H1 (cell line): ENCODE measurements around the gene RPL3. TPM values are rescaled to one million over a fixed set of nuclear protein-coding genes. Genes with fewer than 3 reads are reported as not detected.

Source experiments
- CTCF ChIA-PET: fragments of 300-600 bp; sonication (Branson Sonifier 250); formaldehyde crosslinking; loops from one replicate; lab custom pipeline; 2021; ENCODE audit not compliant: partially characterized antibody; lab: Charles Lee
- POLR2A ChIA-PET: fragments of 300-600 bp; sonication (Branson Sonifier 250); formaldehyde crosslinking; loops from one replicate; lab custom pipeline; 2021; ENCODE audit warnings: inconsistent platforms; ENCODE audit not compliant: partially characterized antibody; lab: Charles Lee
- DNase-seq, 2 experiments: peaks; one replicate each; pipeline versions ENCODE4 v3.0.0 to v3.0.0-alpha.2; 2010 to 2022; ENCODE audit warnings: low spot score in 2 of 2, low read depth in 1 of 2, mixed read lengths in 1 of 2
- FAIRE-seq: peaks from 2 replicates; lab custom pipeline; 2011; peaks lifted over from hg19 to GRCh38; lab: Jason Lieb, UNC
- H2AFZ ChIP-seq: 2 replicates; pipeline ENCODE4 v1.8.1; 2012; ENCODE audit warnings: low read length, inconsistent platforms
- H2AK5ac ChIP-seq: 2 replicates; pipeline ENCODE4 v1.6.1; 2013; ENCODE audit warnings: low read depth, low read length
- H2BK120ac ChIP-seq: replicated peaks from 2 replicates; pipeline ENCODE3; 2013; ENCODE audit warnings: low read depth, low read length, inconsistent platforms
- H2BK12ac ChIP-seq: 2 replicates; pipeline ENCODE4 v1.6.1; 2013; ENCODE audit warnings: low read depth, low read length
- H2BK15ac ChIP-seq: 2 replicates; pipeline ENCODE4 v1.6.1; 2013; ENCODE audit warnings: low read length
- H2BK20ac ChIP-seq: 2 replicates; pipeline ENCODE4 v1.6.1; 2013; ENCODE audit warnings: low read length
- H2BK5ac ChIP-seq: 2 replicates; pipeline ENCODE4 v1.6.1; 2013; ENCODE audit warnings: low read depth, low read length
- H3K14ac ChIP-seq: 2 replicates; pipeline ENCODE4 v1.6.1; 2013; ENCODE audit warnings: inconsistent platforms; ENCODE audit not compliant: insufficient read length
- H3K18ac ChIP-seq: 2 replicates; pipeline ENCODE4 v1.6.1; 2013; ENCODE audit warnings: low read length; ENCODE audit errors: extremely low read depth
- H3K23ac ChIP-seq: 2 replicates; pipeline ENCODE4 v1.6.1; 2013; ENCODE audit warnings: inconsistent platforms; ENCODE audit not compliant: insufficient read length
- H3K23me2 ChIP-seq: 2 replicates; pipeline ENCODE4 v1.6.1; 2013; ENCODE audit warnings: low read depth, low read length
- H3K27ac ChIP-seq: 2 replicates; pipeline ENCODE4 v1.6.1; 2011; ENCODE audit warnings: low read depth, low read length, inconsistent platforms
- H3K27me3 ChIP-seq, 4 experiments: replicated peaks in 1 of 4; 1 replicate in 1 of 4; 2 replicates in 3 of 4; pipeline versions ENCODE4 v1.6.1 to v1.8.1; 2011 to 2013; ENCODE audit warnings: low read length in 3 of 4, mild to moderate bottlenecking in 3 of 4, inconsistent platforms in 2 of 4, mixed read lengths in 2 of 4, moderate library complexity in 1 of 4; ENCODE audit not compliant: control insufficient read depth in 3 of 4, insufficient read depth in 3 of 4; ENCODE audit errors: extremely low read depth in 1 of 4
- H3K36me3 ChIP-seq, 4 experiments: 2 replicates each; pipeline versions ENCODE4 v1.6.1 to v1.8.1; 2011 to 2013; ENCODE audit warnings: mild to moderate bottlenecking in 4 of 4, low read length in 3 of 4, moderate library complexity in 2 of 4, control low read depth in 1 of 4, inconsistent platforms in 1 of 4; ENCODE audit not compliant: insufficient read depth in 4 of 4, control insufficient read depth in 2 of 4
- H3K4ac ChIP-seq: replicated peaks from 2 replicates; pipeline ENCODE3; 2013; ENCODE audit warnings: low read length, low read depth, mixed read lengths, inconsistent platforms; ENCODE audit not compliant: insufficient read length
- H3K4me1 ChIP-seq, 4 experiments: replicated peaks in 1 of 4; 1 replicate in 1 of 4; 2 replicates in 3 of 4; pipeline versions ENCODE4 v1.6.1 to v1.8.1; 2011 to 2013; ENCODE audit warnings: low read length in 3 of 4, inconsistent platforms in 2 of 4, mixed read lengths in 1 of 4; ENCODE audit not compliant: insufficient read depth in 4 of 4, control insufficient read depth in 3 of 4
- H3K4me2 ChIP-seq, 2 experiments: 2 replicates each; pipeline versions ENCODE4 v1.6.1 to v1.8.1; 2011 to 2013; ENCODE audit warnings: low read depth in 2 of 2, low read length in 2 of 2, control low read depth in 1 of 2, inconsistent platforms in 1 of 2, mild to moderate bottlenecking in 1 of 2; ENCODE audit not compliant: insufficient read depth in 1 of 2
- H3K4me3 ChIP-seq, 4 experiments: fragments of 200-600, 300-600 bp in 1 of 4; sonication (generic), shearing (Covaris generic), sonication (Bioruptor Twin) in 1 of 4; 2 replicates each; pipeline versions ENCODE4 v1.5.1 to v1.8.1; 2011 to 2016; ENCODE audit warnings: low read length in 4 of 4, low read depth in 3 of 4, control low read depth in 2 of 4, inconsistent platforms in 2 of 4, mild to moderate bottlenecking in 2 of 4, mixed read lengths in 1 of 4, moderate library complexity in 1 of 4; ENCODE audit not compliant: insufficient read depth in 2 of 4; ENCODE audit errors: extremely low read depth in 1 of 4
- H3K56ac ChIP-seq: replicated peaks from 2 replicates; pipeline ENCODE3; 2013; ENCODE audit warnings: low read depth, mild to moderate bottlenecking, mixed read lengths, low read length, inconsistent platforms; ENCODE audit not compliant: insufficient read length
- H3K79me1 ChIP-seq: 2 replicates; pipeline ENCODE4 v1.6.1; 2013; ENCODE audit warnings: low read depth, low read length, control low read depth
- H3K79me2 ChIP-seq, 2 experiments: 2 replicates each; pipeline versions ENCODE4 v1.6.1 to v1.8.1; 2012 to 2013; ENCODE audit warnings: low read length in 2 of 2, mild to moderate bottlenecking in 2 of 2, inconsistent platforms in 1 of 2; ENCODE audit not compliant: insufficient read depth in 2 of 2, control insufficient read depth in 1 of 2
- H3K9ac ChIP-seq, 4 experiments: replicated peaks in 1 of 4; 1 replicate in 1 of 4; 2 replicates in 3 of 4; pipeline versions ENCODE4 v1.6.1 to v1.8.1; 2011 to 2013; ENCODE audit warnings: low read depth in 3 of 4, low read length in 3 of 4, control low read depth in 2 of 4, mild to moderate bottlenecking in 2 of 4, moderate library complexity in 2 of 4, inconsistent platforms in 1 of 4; ENCODE audit errors: extremely low read depth in 1 of 4
- H3K9me3 ChIP-seq, 2 experiments: 2 replicates each; pipeline versions ENCODE4 v1.6.1 to v1.8.1; 2012 to 2013; ENCODE audit warnings: mild to moderate bottlenecking in 2 of 2, moderate library complexity in 2 of 2, control low read depth in 1 of 2, inconsistent platforms in 1 of 2, low read depth in 1 of 2, low read length in 1 of 2, mixed read lengths in 1 of 2; ENCODE audit not compliant: insufficient read depth in 2 of 2
- H4K20me1 ChIP-seq, 2 experiments: replicated peaks in 1 of 2; 2 replicates each; pipeline versions ENCODE3 to v1.8.1; 2011 to 2013; ENCODE audit warnings: inconsistent platforms in 2 of 2, low read length in 2 of 2, mild to moderate bottlenecking in 1 of 2; ENCODE audit not compliant: insufficient read depth in 2 of 2, control insufficient read depth in 1 of 2
- H4K5ac ChIP-seq: 2 replicates; pipeline ENCODE4 v1.6.1; 2013; ENCODE audit warnings: low read length, low read depth, mixed read lengths, inconsistent platforms; ENCODE audit not compliant: insufficient read length
- H4K8ac ChIP-seq: 2 replicates; pipeline ENCODE4 v1.8.0; 2013; ENCODE audit warnings: mild to moderate bottlenecking, moderate library complexity, low read length, inconsistent platforms; ENCODE audit not compliant: insufficient read depth; ENCODE audit errors: extremely low read depth
- H4K91ac ChIP-seq: replicated peaks from 2 replicates; pipeline ENCODE3; 2013; ENCODE audit warnings: low read length, mixed read lengths, inconsistent platforms; ENCODE audit not compliant: insufficient read length
- ATF2 ChIP-seq: IDR thresholded peaks from 2 replicates; pipeline ENCODE4 v1.6.1; 2012; ENCODE audit warnings: low read length, inconsistent platforms
- SAP30 ChIP-seq: fragments of 300-600 bp; sonication (generic); IDR thresholded peaks from 2 replicates; pipeline ENCODE4 v1.7.1; 2012; ENCODE audit warnings: low read length, moderate library complexity, mild to moderate bottlenecking, inconsistent platforms; ENCODE audit not compliant: insufficient read depth, insufficient replicate concordance
- TEAD4 ChIP-seq: IDR thresholded peaks from 2 replicates; pipeline ENCODE4 v1.6.1; 2012; ENCODE audit warnings: low read depth, low read length, inconsistent platforms, mixed read lengths
- WGBS, 2 experiments: shearing (Covaris generic) in 1 of 2; methylation state at CpG; one replicate each; pipeline versions ENCODE4 v1.1.6 to v1.1.7; 2013 to 2015; ENCODE audit warnings: low lambda C conversion rate in 2 of 2, mixed read lengths in 2 of 2, inconsistent platforms in 1 of 2, low coverage in 1 of 2, missing lambda C conversion rate in 1 of 2; ENCODE audit not compliant: insufficient replicate concordance in 2 of 2, insufficient coverage in 1 of 2, insufficient read length in 1 of 2; ENCODE audit errors: extremely low coverage in 1 of 2, missing lambda C conversion rate in 1 of 2; 5-methylcytosine and 5-hydroxymethylcytosine counted together
- polyA plus RNA-seq, 7 experiments: library from polyadenylated mRNA; depleted of rRNA in 3 of 7; stranded (reverse) in 5 of 7; unstranded in 2 of 7; fragments of >200 nt in 5 of 7; fragments of 200-250 nt in 2 of 7; gene quantifications; 1 replicate in 5 of 7; 2 replicates in 1 of 7; 4 replicates in 1 of 7; pipeline versions ENCODE4 v1.2.1 to v1.2.3, GENCODE V29; 2011 to 2013; ENCODE audit warnings: missing spikeins in 2 of 7, mixed read lengths in 2 of 7
- total RNA-seq: library from RNA; stranded (reverse); fragmentation: NEBNext Ultra II Directional; extraction: Animal tissue kit (Norgen Biotek cat#: 25700); gene quantifications from 2 replicates; pipeline ENCODE4 v1.2.1, GENCODE V29; 2021

RPL3 gene
- total and polyA plus RNA-seq, 2 of the 8 experiments (the other 6 are each of a cell fraction or from before 2014, with no cell fraction given), result 2,865 to 5,466 TPM

DNA sequence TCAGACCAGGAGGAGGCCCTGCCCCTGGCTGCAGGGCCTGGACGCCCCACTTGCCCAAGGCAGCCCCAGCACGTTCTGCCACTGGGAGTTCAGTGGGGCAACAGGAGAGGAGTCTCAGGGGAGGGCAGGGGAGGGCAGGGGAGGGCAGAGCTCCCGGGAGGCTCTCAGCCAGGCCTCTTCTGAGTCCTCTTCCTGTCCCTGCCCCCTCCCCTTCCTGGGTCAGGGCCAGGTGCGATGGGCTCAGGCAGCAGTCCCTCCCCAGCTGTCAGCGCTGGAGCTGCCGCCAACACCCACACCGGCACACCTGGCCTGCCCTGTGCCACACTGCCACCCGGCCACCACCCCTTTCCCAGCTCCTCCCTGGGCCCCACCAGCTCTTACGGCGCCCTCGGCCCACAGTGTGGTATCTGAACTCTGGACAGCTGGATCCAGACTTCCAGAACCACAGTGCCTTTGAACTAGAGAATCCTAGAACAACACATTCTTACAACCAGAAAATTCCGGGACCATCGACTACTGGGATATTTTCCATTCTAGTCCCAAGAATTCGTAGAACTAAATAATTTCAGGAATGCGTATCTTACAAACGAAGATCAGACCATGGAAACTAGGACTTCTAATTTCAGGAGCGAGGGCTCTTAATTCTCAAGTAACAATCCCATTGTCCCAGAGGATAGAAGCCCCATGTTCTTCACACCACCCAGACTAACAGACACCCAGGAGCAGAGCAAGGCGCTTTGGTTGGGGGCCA lies 21.8 kb downstream of the RPL3 start:
- Histone ChIP-seq H3K79me2 (no peaks in the 10 kb centered on the region), H3K23me2 (0 out of 2 replicates have a peak, but pooled peaks cover 2% of the 10 kb centered on the region), H3K9me3 (peaks cover 0 to 3% of the 10 kb centered on the region in 2 experiments; a peak in 1 of 4 replicates), H4K5ac (no peak overlapping the region), H3K27ac (no peak overlapping the region), H3K27me3 (no peaks in the 10 kb centered on the region; a peak in 1 of 7 replicates), H2AFZ (no peak overlapping the region), H2BK5ac (peak overlapping the region; percentile 92; the same call in 1 of the 2 replicates), H3K56ac (no peak overlapping the region), H3K4ac (no peak overlapping the region), H2BK12ac (peak overlapping the region; percentile 94), H2BK120ac (no peak overlapping the region), H3K14ac (no peak overlapping the region), H3K18ac (peak overlapping the region; percentile 64; the same call in 1 of the 2 replicates), H2BK15ac (peak overlapping the region; percentile 34; the same call in 1 of the 2 replicates), H3K23ac (no peak overlapping the region), H3K79me1 (no peaks in the 10 kb centered on the region), H4K20me1 (no peaks in the 10 kb centered on the region), H3K4me2 (no peak overlapping the region), H3K4me1 (peaks cover 2 to 27% (median 7%) of the 10 kb centered on the region in 4 experiments), H4K91ac (peak overlapping the region; percentile 61), H3K4me3 (no peak overlapping the region), H3K9ac (no peak overlapping the region), H2AK5ac (no peak overlapping the region; the same call in 1 of the 2 replicates), H2BK20ac (no peak overlapping the region; the same call in 1 of the 2 replicates), H4K8ac (no peak overlapping the region; the same call in 1 of the 2 replicates), H3K36me3 (no peaks in the 10 kb centered on the region)
- FAIRE-seq, result no peak
- no peak for DNase-seq
- no peak for TF ChIP-seq ATF2
- TF ChIP-seq TEAD4, result 0 out of 2 replicates have a peak, but pooled peaks have one; percentile 15
- no peak for TF ChIP-seq SAP30
- ChIA-PET CTCF (interaction anchor here (1.0 to 4.2 kb wide), 10 partner anchors 9 to 163 kb away, joined by 3 to 20 read pairs (median 7); no protein-coding TSS in a partner anchor), POLR2A (interaction anchor here (0.7 to 37.3 kb wide), 10 partner anchors 9 to 134 kb away, joined by 3 to 692 read pairs (median 4); partner anchors contain the start of gene RPL3)
- WGBS, 2 experiments, result 70% methylated on average over 17 of the region's 18 CpGs; no CpG with 5 or more reads in 1 of the 2 experiments
